Fibroblast of lung (primary cell): ENCODE measurements around the gene KCNJ6. TPM values are rescaled to one million over a fixed set of nuclear protein-coding genes. Genes with fewer than 3 reads are reported as not detected.

Experiments
- DNase-seq, 2 donors: peaks; one replicate each; pipeline versions ENCODE4 v3.0.0 to v3.0.0-alpha.2; 2010; ENCODE audit warnings: low read depth in 2 of 2
- H2AFZ ChIP-seq: 2 replicates; pipeline ENCODE4 v1.5.1; 2012; ENCODE audit warnings: low read length, control low read depth, inconsistent platforms
- H3K27ac ChIP-seq: 2 replicates; pipeline ENCODE4 v1.5.1; 2011; ENCODE audit warnings: low read length, control low read depth; ENCODE audit not compliant: insufficient read depth
- H3K27me3 ChIP-seq: 2 replicates; pipeline ENCODE4 v1.5.1; 2011; ENCODE audit warnings: mild to moderate bottlenecking, low read length; ENCODE audit not compliant: control insufficient read depth, insufficient read depth
- H3K36me3 ChIP-seq: 2 replicates; pipeline ENCODE4 v1.5.1; 2011; ENCODE audit warnings: low read length; ENCODE audit not compliant: control insufficient read depth, insufficient read depth
- H3K4me1 ChIP-seq: 2 replicates; pipeline ENCODE4 v1.5.1; 2011; ENCODE audit warnings: low read length; ENCODE audit not compliant: control insufficient read depth, insufficient read depth; ENCODE audit errors: extremely low read depth
- H3K4me2 ChIP-seq: 2 replicates; pipeline ENCODE4 v1.5.1; 2011; ENCODE audit warnings: low read length, control low read depth; ENCODE audit not compliant: insufficient read depth; ENCODE audit errors: extremely low read depth
- H3K4me3 ChIP-seq, 4 experiments: fragments of 200-600 bp in 1 of 4; sonication (generic) in 1 of 4; replicated peaks in 1 of 4; 2 replicates each; pipeline ENCODE4 v1.5.1; 2011 to 2016; ENCODE audit warnings: low read length in 4 of 4, low read depth in 3 of 4, mild to moderate bottlenecking in 3 of 4, control low read depth in 2 of 4, inconsistent platforms in 1 of 4, mixed read lengths in 1 of 4; ENCODE audit not compliant: insufficient read depth in 1 of 4; ENCODE audit errors: control extremely low read depth in 1 of 4
- H3K79me2 ChIP-seq: 2 replicates; pipeline ENCODE4 v1.5.1; 2012; ENCODE audit warnings: mild to moderate bottlenecking, low read length, inconsistent platforms; ENCODE audit not compliant: control insufficient read depth, insufficient read depth
- H3K9ac ChIP-seq: 2 replicates; pipeline ENCODE4 v1.5.1; 2011; ENCODE audit warnings: mild to moderate bottlenecking, low read length, control low read depth; ENCODE audit not compliant: insufficient read depth
- H3K9me3 ChIP-seq: 2 replicates; pipeline ENCODE4 v1.5.1; 2012; ENCODE audit warnings: low read depth, low read length; ENCODE audit not compliant: control insufficient read depth, insufficient read depth
- H4K20me1 ChIP-seq: 2 replicates; pipeline ENCODE4 v1.5.1; 2011; ENCODE audit warnings: low read length; ENCODE audit not compliant: control insufficient read depth, insufficient read depth; ENCODE audit errors: extremely low read depth
- CTCF ChIP-seq, 2 donors: IDR thresholded peaks in 1 of 2; conservative IDR thresholded peaks in 1 of 2; 1 replicate in 1 of 2; 2 replicates in 1 of 2; pipeline ENCODE4 v1.5.1; 2011 to 2012; ENCODE audit warnings: low read length in 2 of 2, control low read depth in 1 of 2, inconsistent platforms in 1 of 2, low read depth in 1 of 2, mild to moderate bottlenecking in 1 of 2
- EZH2 ChIP-seq: IDR thresholded peaks from 2 replicates; pipeline ENCODE4 v1.5.1; 2012; ENCODE audit warnings: low read length, control low read depth, mild to moderate bottlenecking; ENCODE audit errors: missing control alignments
- polyA plus RNA-seq, 2 donors: library from polyadenylated mRNA; depleted of rRNA in 1 of 2; stranded (reverse) in 1 of 2; unstranded in 1 of 2; fragments of >200 nt; gene quantifications; 2 replicates each; pipeline ENCODE4 v1.2.1, GENCODE V29; 2011 to 2012; ENCODE audit warnings: missing spikeins in 1 of 2
- total RNA-seq: library from RNA; depleted of rRNA; stranded (reverse); fragments of >200 nt; gene quantifications from 2 replicates; pipeline ENCODE4 v1.2.1, GENCODE V29; 2014

The KCNJ6 gene
- total and polyA plus RNA-seq, 2 donors (not counting 1 experiment from before 2014, with no cell fraction given), result under 0.01 to 7.6 TPM

- H3K4me1 ChIP-seq, result no peaks in the 10 kb centered on the region
- no peak overlapping the region for H2AFZ ChIP-seq
- no peaks in the 10 kb centered on the region for H3K9me3 ChIP-seq
- H3K27me3 ChIP-seq, result peaks cover 6% of the 10 kb centered on the region
- no peak overlapping the region for H3K27ac ChIP-seq
- no peak overlapping the region for H3K4me3 ChIP-seq
- DNase-seq, result no peak
- TF ChIP-seq EZH2 (no peak), CTCF (conservative IDR thresholded peaks at IDR 0.05 in 1 of 2, IDR thresholded peaks at IDR 0.05 in 1 of 2; ENCODE audit: low read depth in 1 of 2, low read length in 2 of 2) (no peak)
- no peaks in the 10 kb centered on the region for H3K36me3 ChIP-seq
- H3K79me2 ChIP-seq, result no peaks in the 10 kb centered on the region
- H3K4me2 ChIP-seq, result no peak overlapping the region
- no peaks in the 10 kb centered on the region for H4K20me1 ChIP-seq
- no peak overlapping the region for H3K9ac ChIP-seq
Observed at GRCh38 chr21:37601027-37601426, 315.2 kb downstream of the KCNJ6 start.

- H4K20me1 ChIP-seq, result no peaks in the 10 kb centered on the region
- H2AFZ ChIP-seq, result no peak overlapping the region
- H3K9ac ChIP-seq, result no peak overlapping the region
- TF ChIP-seq CTCF (conservative IDR thresholded peaks at IDR 0.05 in 1 of 2, IDR thresholded peaks at IDR 0.05 in 1 of 2; ENCODE audit: low read depth in 1 of 2, low read length in 2 of 2) (no peak), EZH2 (no peak)
- no peak overlapping the region for H3K4me3 ChIP-seq
- no peaks in the 10 kb centered on the region for H3K4me1 ChIP-seq
- no peaks in the 10 kb centered on the region for H3K36me3 ChIP-seq
- no peak overlapping the region for H3K4me2 ChIP-seq
- DNase-seq, result no peak
- H3K79me2 ChIP-seq, result no peaks in the 10 kb centered on the region
- H3K27ac ChIP-seq, result no peak overlapping the region
- no peaks in the 10 kb centered on the region for H3K9me3 ChIP-seq
- peaks cover 5% of the 10 kb centered on the region for H3K27me3 ChIP-seq
Observed at GRCh38 chr21:37595944-37596343, 320.3 kb downstream of the KCNJ6 start.

- H3K79me2 ChIP-seq, result no peaks in the 10 kb centered on the region
Observed at GRCh38 chr21:37594472-37594951, 321.7 kb downstream of the KCNJ6 start.

More at GRCh38 chr21:37594472-37594951, 321.7 kb downstream of the KCNJ6 start:
- Histone ChIP-seq H3K9me3 (no peaks in the 10 kb centered on the region), H3K4me3 (no peak overlapping the region), H4K20me1 (no peaks in the 10 kb centered on the region), H2AFZ (no peak overlapping the region), H3K4me1 (no peaks in the 10 kb centered on the region), H3K4me2 (no peak overlapping the region), H3K27ac (no peak overlapping the region), H3K36me3 (no peaks in the 10 kb centered on the region), H3K9ac (no peak overlapping the region), H3K27me3 (no peaks in the 10 kb centered on the region)
- DNase-seq, result no peak
- TF ChIP-seq EZH2, result no peak
- no peak for TF ChIP-seq CTCF (conservative IDR thresholded peaks at IDR 0.05 in 1 of 2, IDR thresholded peaks at IDR 0.05 in 1 of 2; ENCODE audit: low read depth in 1 of 2, low read length in 2 of 2)
